K562 (cell line): ENCODE results near the gene TMEM138. TPM values are rescaled to one million over a fixed set of nuclear protein-coding genes. Genes with fewer than 3 reads are reported as not detected.

Experiments used
- ATAC-seq: fragments of 200-7000 bp; cut with Tn5 transposase; 3 replicates; pipeline ENCODE4 v1.9.1; 2020; ENCODE audit warnings: moderate library complexity
- BruUV-seq: library from RNA; stranded (reverse); fragments of 400-500 nt; replicated peaks from 2 replicates; lab custom pipeline; 2021; lab: Mats Ljungman, UMichigan
- CTCF ChIA-PET: fragments of 300-600 bp; formaldehyde crosslinking; extraction: SDS; loops from one replicate; lab custom pipeline; 2021; ENCODE audit warnings: low intra/inter-chr PET ratio; lab: Yijun Ruan, JAX
- POLR2A ChIA-PET: fragments of 300-600, 350-650 bp; sonication (Branson Sonifier 250); formaldehyde crosslinking; extraction: SDS; loops from one replicate; lab custom pipeline; 2021; ENCODE audit warnings: antibody characterized with exemption, inconsistent platforms; lab: Yijun Ruan, JAX
- DNase-seq, 4 experiments: peaks; one replicate each; pipeline versions ENCODE4 v3.0.0 to v3.0.0-alpha.2; 2011 to 2018; ENCODE audit warnings: low spot score in 3 of 4, mixed read lengths in 3 of 4; ENCODE audit errors: extremely low read depth in 1 of 4
- FAIRE-seq: peaks from 2 replicates; lab custom pipeline; 2011; peaks lifted over from hg19 to GRCh38; lab: Jason Lieb, UNC
- H2AFZ ChIP-seq: 2 replicates; pipeline ENCODE4 v1.6.0; 2011; ENCODE audit warnings: low read depth, low read length, control low read depth, inconsistent platforms
- H3K27ac ChIP-seq: fragments of 200-600 bp; 3 replicates; pipeline ENCODE4 v1.8.0; 2011; ENCODE audit warnings: low read depth, mild to moderate bottlenecking, control low read depth, inconsistent platforms, low read length, moderate library complexity, mixed read lengths; ENCODE audit errors: extremely low read depth
- H3K27me3 ChIP-seq, 2 experiments: fragments of 300-600 bp in 1 of 2; 2 replicates in 1 of 2; 3 replicates in 1 of 2; pipeline versions ENCODE4 v1.6.0 to v1.8.0; 2011; ENCODE audit warnings: inconsistent platforms in 2 of 2, low read length in 2 of 2, mild to moderate bottlenecking in 1 of 2, mixed read lengths in 1 of 2, moderate library complexity in 1 of 2; ENCODE audit not compliant: control insufficient read depth in 2 of 2, insufficient read depth in 2 of 2
- H3K36me3 ChIP-seq: fragments of 300-600 bp; 3 replicates; pipeline ENCODE4 v1.8.0; 2011; ENCODE audit warnings: mild to moderate bottlenecking, low read length, inconsistent platforms; ENCODE audit not compliant: control insufficient read depth, insufficient read depth
- H3K4me1 ChIP-seq, 2 experiments: fragments of 200-600 bp in 1 of 2; replicated peaks in 1 of 2; 2 replicates in 1 of 2; 3 replicates in 1 of 2; pipeline versions ENCODE4 v1.5.1 to v1.8.0; 2011; ENCODE audit warnings: inconsistent platforms in 2 of 2, low read length in 2 of 2, mild to moderate bottlenecking in 1 of 2, mixed read lengths in 1 of 2, moderate library complexity in 1 of 2; ENCODE audit not compliant: control insufficient read depth in 2 of 2, insufficient read depth in 2 of 2
- H3K4me2 ChIP-seq: 2 replicates; pipeline ENCODE4 v1.6.1; 2011; ENCODE audit warnings: low read length, control low read depth, inconsistent platforms, mixed read lengths; ENCODE audit not compliant: insufficient read depth
- H3K4me3 ChIP-seq: fragments of 200-600 bp; sonication (generic), shearing (Covaris generic); 2 replicates; pipeline ENCODE4 v1.5.1; 2016; ENCODE audit warnings: control low read depth, inconsistent platforms
- H3K79me2 ChIP-seq: fragments of 200-600 bp; 3 replicates; pipeline ENCODE4 v1.8.0; 2011; ENCODE audit warnings: low read length, inconsistent platforms; ENCODE audit not compliant: control insufficient read depth, insufficient read depth
- H3K9ac ChIP-seq, 2 experiments: 2 replicates each; pipeline versions ENCODE4 v1.6.0 to v1.6.1; 2011; ENCODE audit warnings: low read depth in 2 of 2, low read length in 2 of 2, control low read depth in 1 of 2, inconsistent platforms in 1 of 2, mild to moderate bottlenecking in 1 of 2, mixed read lengths in 1 of 2; ENCODE audit not compliant: insufficient read depth in 1 of 2
- H3K9me1 ChIP-seq: one replicate; pipeline ENCODE4 v1.6.0; 2011; ENCODE audit warnings: inconsistent platforms, mild to moderate bottlenecking, low read length, moderate library complexity; ENCODE audit not compliant: control insufficient read depth, insufficient read depth
- H3K9me3 ChIP-seq: replicated peaks from 2 replicates; pipeline ENCODE4 v1.5.1; 2011; ENCODE audit warnings: low read depth, low read length, inconsistent platforms; ENCODE audit not compliant: control insufficient read depth, insufficient read depth
- H4K20me1 ChIP-seq: replicated peaks from 2 replicates; pipeline ENCODE4 v1.6.1; 2011; ENCODE audit warnings: low read length, inconsistent platforms, mixed read lengths; ENCODE audit not compliant: control insufficient read depth, insufficient read depth
- NRF1 ChIP-seq, 2 experiments: fragments of 450-650 bp; IDR thresholded peaks in 1 of 2; conservative IDR thresholded peaks in 1 of 2; 2 replicates each; pipeline ENCODE4 v1.6.1; 2014; ENCODE audit warnings: mild to moderate bottlenecking in 2 of 2
- POLR2A ChIP-seq: fragments of 450-650 bp; conservative IDR thresholded peaks from 2 replicates; pipeline ENCODE4 v1.6.1; 2016
- SMC3 ChIP-seq: conservative IDR thresholded peaks from 2 replicates; pipeline ENCODE4 v1.6.1; 2011; ENCODE audit warnings: low read depth, low read length, improper control_type of control experiment; ENCODE audit not compliant: insufficient read depth
- TFE3 ChIP-seq: fragments of 450-650 bp; formaldehyde crosslinking; IDR thresholded peaks from 2 replicates; pipeline ENCODE4 v1.4.0; 2020; ENCODE audit warnings: mild to moderate bottlenecking, mixed read lengths
- WGBS: fragments of 100-300 bp; shearing (Covaris generic); methylation state at CpG from one replicate; pipeline ENCODE4 v1.1.6; 2016; ENCODE audit warnings: low coverage, mixed read lengths; ENCODE audit not compliant: insufficient coverage; ENCODE audit errors: missing lambda C conversion rate; 5-methylcytosine and 5-hydroxymethylcytosine counted together
- in situ Hi-C: fragments of 300-500 bp; cut with MboI; formaldehyde crosslinking; loops from 4 replicates; pipeline ENCODE4 v1.15.0; 2018; ENCODE audit warnings: inconsistent platforms, mixed read lengths
- intact Hi-C: fragments of 100-400 bp; cut with micrococcal nuclease; formaldehyde crosslinking; loops from 2 replicates; pipeline ENCODE4 v1.14.2; 2022
- polyA plus RNA-seq, 8 experiments: library from polyadenylated mRNA; depleted of rRNA in 4 of 8; stranded (reverse) in 5 of 8; unstranded in 3 of 8; fragments of >200 nt; fragmentation: Nextera tagmentation in 2 of 8; fragmentation: Illumina TruSeq in 1 of 8; extraction: Ambion mirVana in 2 of 8; extraction: Trizol in 1 of 8; gene quantifications; 2 replicates each; pipeline versions ENCODE4 v1.2.1 to v1.2.3, GENCODE V29; 2011 to 2014; ENCODE audit warnings: inconsistent platforms in 1 of 8, missing spikeins in 1 of 8
- total RNA-seq, 7 experiments: library from RNA; depleted of rRNA in 6 of 7; stranded (reverse); fragments of >200 nt in 6 of 7; fragmentation: Illumina TruSeq in 2 of 7; extraction: Trizol in 2 of 7; gene quantifications; 2 replicates each; pipeline versions ENCODE4 v1.2.1 to v1.2.3, GENCODE V29; 2011 to 2021; ENCODE audit warnings: low replicate concordance in 1 of 7

TMEM138 gene
- total and polyA plus RNA-seq, 9 of the 15 experiments (the other 6 are each of a cell fraction or from before 2014, with no cell fraction given) = 23.2 to 168 (median 63.1) TPM

GRCh38 chr11:61357894-61358239 lies 4.3 kb upstream of the TMEM138 start:
- Histone ChIP-seq H3K79me2 (peaks cover 36% of the 10 kb centered on the region), H3K9ac (no peak overlapping the region), H3K36me3 (peaks cover 24% of the 10 kb centered on the region; the same call in 2 of the 3 replicates), H3K27me3 (no peaks in the 10 kb centered on the region), H3K9me3 (no peaks in the 10 kb centered on the region), H4K20me1 (no peaks in the 10 kb centered on the region), H3K4me2 (no peak overlapping the region), H3K27ac (no peak overlapping the region), H3K9me1 (peaks cover 3% of the 10 kb centered on the region), H3K4me3 (no peak overlapping the region), H3K4me1 (peaks cover 37 to 39% of the 10 kb centered on the region in 2 experiments), H2AFZ (no peak overlapping the region)
- BruUV-seq = no TSS peak
- CTCF ChIA-PET = interaction anchor here (1.2 kb wide), 1 partner anchor 27 kb away, joined by 6 read pairs; no protein-coding TSS in a partner anchor
- ATAC-seq (no peak), DNase-seq (no peak), FAIRE-seq (no peak)
- POLR2A ChIA-PET = interaction anchor here (0.8 to 1.8 kb wide), 5 partner anchors 9 to 444 kb away, joined by 3 to 6 read pairs (median 4); partner anchors contain the start of gene TMEM109
- intact Hi-C loops = no loop called here
- no peak for TF ChIP-seq NRF1 (conservative IDR thresholded peaks at IDR 0.05 in 1 of 2, IDR thresholded peaks at IDR 0.05 in 1 of 2)
- TF ChIP-seq POLR2A = no peak
- TF ChIP-seq TFE3 (CRISPR knock-in tag) = no peak
- TF ChIP-seq SMC3 = no peak
- 90% methylated on average over 6 of the region's 6 CpGs for WGBS
- in situ Hi-C loops = no loop called here
